Activated CD4-positive, alpha-beta memory T cell treated with anti-CD3 and anti-CD28 coated beads for 36 hours (primary cell): ENCODE results near the gene PCDHAC2. TPM values are rescaled to one million over a fixed set of nuclear protein-coding genes. Genes with fewer than 3 reads are reported as not detected.

ENCODE experiments used
- CTCF ChIA-PET: fragments of 350-600 bp; sonication (Branson Sonifier 250); formaldehyde crosslinking; loops from one replicate; lab custom pipeline; 2021; ENCODE audit warnings: antibody characterized with exemption, inconsistent platforms; lab: Charles Lee
- POLR2A ChIA-PET: fragments of 350-600 bp; sonication (Branson Sonifier 250); formaldehyde crosslinking; loops from one replicate; lab custom pipeline; 2021; ENCODE audit warnings: antibody characterized with exemption; lab: Charles Lee
- DNase-seq: peaks from one replicate; pipeline ENCODE4 v3.0.0-alpha.2; 2020
- H3K27ac Mint-ChIP-seq: one replicate; pipeline ENCODE4 v1.8.0; 2021; ENCODE audit warnings: mixed read lengths
- H3K27me3 Mint-ChIP-seq: one replicate; pipeline ENCODE4 v1.8.0; 2021; ENCODE audit warnings: mixed read lengths
- H3K36me3 Mint-ChIP-seq: one replicate; pipeline ENCODE4 v1.8.0; 2021; ENCODE audit warnings: mixed read lengths
- H3K4me1 Mint-ChIP-seq: one replicate; pipeline ENCODE4 v1.8.0; 2021; ENCODE audit warnings: low read depth, mixed read lengths
- H3K4me3 Mint-ChIP-seq: one replicate; pipeline ENCODE4 v1.8.0; 2021; ENCODE audit warnings: mild to moderate bottlenecking, mixed read lengths
- H3K9me3 Mint-ChIP-seq: one replicate; pipeline ENCODE4 v1.8.0; 2021; ENCODE audit warnings: mixed read lengths
- intact Hi-C: fragments of 100-400 bp; cut with micrococcal nuclease; formaldehyde crosslinking; loops from one replicate; pipeline ENCODE4 v1.15.1; 2023
- total RNA-seq, 2 experiments: library from RNA; stranded (reverse); gene quantifications; one replicate each; pipeline ENCODE4 v1.2.3, GENCODE V29; 2021

PCDHAC2 gene
- not detected for total RNA-seq

DNA sequence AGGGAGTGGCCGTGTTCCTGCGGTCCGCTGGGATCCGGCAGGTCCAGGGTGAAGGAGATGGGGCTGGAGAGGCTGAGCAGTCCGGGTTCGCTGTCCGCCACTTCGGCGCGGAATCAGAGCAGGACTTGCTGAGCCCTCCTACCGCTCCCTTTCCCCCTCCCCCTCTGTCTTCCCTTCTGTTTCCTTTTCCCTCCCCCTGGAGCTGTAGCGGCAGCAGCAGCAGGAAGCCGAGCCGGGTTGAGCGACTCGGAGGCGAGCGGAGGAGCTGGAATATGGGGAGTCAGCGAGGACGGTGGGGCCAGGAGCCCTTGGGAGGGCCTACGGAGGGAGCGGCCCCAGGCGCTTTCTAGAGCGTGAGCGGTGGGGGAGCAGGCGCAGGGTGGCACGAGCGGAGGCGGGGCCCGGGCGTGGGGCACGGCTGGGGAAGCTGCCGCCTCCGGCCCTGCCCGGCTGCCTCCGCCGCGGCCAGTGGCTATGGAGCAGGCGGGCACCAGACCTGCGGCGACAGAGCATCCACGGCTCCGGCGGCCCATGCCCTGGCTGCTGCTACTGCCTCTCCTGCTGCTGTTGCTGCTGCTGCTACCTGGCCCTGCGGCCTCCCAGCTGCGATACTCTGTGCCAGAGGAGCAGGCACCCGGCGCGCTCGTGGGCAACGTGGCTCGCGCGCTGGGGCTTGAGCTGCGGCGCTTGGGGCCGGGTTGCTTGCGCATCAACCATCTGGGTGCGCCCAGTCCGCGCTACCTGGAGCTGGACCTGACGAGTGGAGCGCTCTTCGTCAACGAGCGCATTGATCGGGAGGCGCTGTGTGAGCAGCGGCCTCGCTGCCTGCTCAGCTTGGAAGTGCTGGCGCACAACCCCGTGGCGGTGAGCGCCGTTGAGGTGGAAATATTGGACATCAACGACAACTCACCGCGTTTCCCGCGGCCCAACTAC, at the start of gene PCDHAC2:
TSS of gene PCDHAC2 (plus strand) at position 184 of the 933 bp plus-strand sequence. CDS start at position 475, 291 bp downstream.
- intact Hi-C loops, result no loop called here
- ChIA-PET POLR2A (no interaction called here), CTCF (interaction anchor here (0.6 kb wide), 1 partner anchor 125 kb away, joined by 3 read pairs; the partner anchor contains the start of gene PCDHA8)
- Mint-ChIP-seq H3K27me3 (peaks cover 29% of the 10 kb centered on the region), H3K4me3 (no peak within 1 kb of the TSS), H3K27ac (no peak within 1 kb of the TSS), H3K36me3 (no peaks in the 10 kb centered on the region), H3K4me1 (no peaks in the 10 kb centered on the region), H3K9me3 (no peaks in the 10 kb centered on the region)
- no peak for DNase-seq

- intact Hi-C loops, result no loop called here
- POLR2A ChIA-PET, result no interaction called here
These were observed 42.7 kb upstream of the PCDHAC2 start for GRCh38 chr5:140923601-140924000.

DNA sequence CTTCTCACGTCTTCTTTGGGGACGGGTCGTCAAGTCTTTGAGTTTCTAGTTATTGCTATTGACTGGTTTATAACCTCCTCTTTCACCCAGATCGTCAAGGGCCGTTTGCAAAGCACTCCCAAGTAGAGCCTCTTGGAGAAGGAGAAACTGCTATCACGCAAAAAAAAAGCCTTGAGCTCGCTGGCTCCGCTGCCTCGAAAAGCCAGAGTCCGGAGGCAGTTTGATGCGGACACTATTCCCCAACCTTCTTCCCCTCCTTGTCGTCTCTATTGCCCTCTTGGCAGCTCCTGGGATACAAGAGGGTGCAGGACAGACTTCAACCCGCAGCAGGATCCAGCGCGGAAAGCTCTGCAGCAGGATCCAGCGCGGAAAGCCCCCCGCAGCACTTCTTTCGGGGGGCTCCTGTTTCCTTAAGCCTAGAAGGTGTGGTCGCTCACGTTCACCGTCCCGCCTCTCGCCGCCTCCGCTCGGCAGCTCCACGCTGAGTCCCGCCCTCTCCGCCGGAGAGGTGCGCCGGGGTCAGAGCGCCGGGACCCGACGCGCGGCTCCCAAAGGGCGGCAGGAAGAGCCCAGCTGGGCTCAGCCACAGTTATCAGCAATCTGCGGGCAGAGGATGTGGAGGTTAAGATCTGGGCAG, 40.4 kb upstream of the PCDHAC2 start, which contains the start of gene PCDHAC1:
TSS of gene PCDHAC1 (plus strand) at position 494 of the 637 bp plus-strand sequence. CDS start 594 bp downstream, outside the sequence.
- intact Hi-C loops, result loop anchor here (5.0 kb wide), 1 partner anchor 116 kb away; no protein-coding TSS in a partner anchor
- Mint-ChIP-seq H3K36me3 (no peaks in the 10 kb centered on the region), H3K4me1 (peaks cover 6% of the 10 kb centered on the region), H3K27ac (no peak within 1 kb of the TSS), H3K4me3 (no peak within 1 kb of the TSS), H3K27me3 (peaks cover 48% of the 10 kb centered on the region), H3K9me3 (no peaks in the 10 kb centered on the region)
- CTCF ChIA-PET, result interaction anchor here (1.3 kb wide), 1 partner anchor 116 kb away, joined by 4 read pairs; no protein-coding TSS in a partner anchor
- DNase-seq, result no peak
- POLR2A ChIA-PET, result no interaction called here

More at GRCh38 chr5:140923601-140924000, 42.7 kb upstream of the PCDHAC2 start:
- Mint-ChIP-seq H3K27ac (no peak overlapping the region), H3K36me3 (no peaks in the 10 kb centered on the region), H3K4me3 (no peak overlapping the region), H3K9me3 (no peaks in the 10 kb centered on the region), H3K27me3 (peaks cover 40% of the 10 kb centered on the region), H3K4me1 (peaks cover 6% of the 10 kb centered on the region)
- no peak for DNase-seq
- CTCF ChIA-PET, result no interaction called here

DNA sequence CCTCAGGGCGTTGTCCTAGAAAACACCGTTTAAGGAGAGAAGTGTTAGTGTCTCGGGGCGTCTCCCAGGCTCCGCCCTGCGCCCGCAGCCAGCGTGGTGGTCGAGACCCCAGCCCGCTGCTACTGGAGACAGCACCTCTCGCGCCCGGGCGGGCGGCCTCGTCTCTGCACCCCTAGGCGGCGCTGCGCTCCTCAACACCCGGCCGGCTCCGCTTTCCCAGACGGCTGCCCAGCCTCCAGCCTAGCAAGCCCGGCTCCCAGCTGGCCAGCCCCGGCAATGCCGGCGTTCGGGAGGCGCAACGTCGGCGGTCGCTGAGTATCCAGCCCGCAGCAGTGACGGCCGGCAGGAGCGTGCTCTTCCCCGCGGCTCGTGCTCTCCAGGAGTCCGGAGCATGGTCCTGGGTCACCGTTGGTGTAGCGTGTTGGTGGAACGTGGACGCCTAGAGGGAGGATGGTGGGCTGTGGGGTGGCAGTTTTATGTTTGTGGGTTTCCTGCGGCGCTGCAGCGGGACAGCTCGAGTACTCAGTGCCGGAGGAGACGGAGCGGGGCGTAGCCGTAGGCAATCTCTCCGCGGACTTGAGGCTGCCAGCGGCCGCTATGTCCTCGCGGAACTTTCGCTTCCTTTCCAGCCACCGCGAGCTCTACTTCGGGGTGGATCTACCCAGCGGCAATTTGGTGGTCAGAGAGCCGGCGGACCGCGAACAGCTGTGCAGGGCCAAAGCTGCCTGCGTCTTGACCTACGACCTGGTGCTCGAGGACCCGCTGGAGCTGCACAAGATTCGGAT, 39.6 kb upstream of the PCDHAC2 start:
- CTCF ChIA-PET, result interaction anchor here (0.7 to 1.3 kb wide), 4 partner anchors 11 to 116 kb away, joined by 3 to 4 read pairs (median 3); partner anchors contain the start of gene PCDHA8
- peak; percentile 55 for DNase-seq
- no peak overlapping the region for H3K27ac Mint-ChIP-seq

DNA sequence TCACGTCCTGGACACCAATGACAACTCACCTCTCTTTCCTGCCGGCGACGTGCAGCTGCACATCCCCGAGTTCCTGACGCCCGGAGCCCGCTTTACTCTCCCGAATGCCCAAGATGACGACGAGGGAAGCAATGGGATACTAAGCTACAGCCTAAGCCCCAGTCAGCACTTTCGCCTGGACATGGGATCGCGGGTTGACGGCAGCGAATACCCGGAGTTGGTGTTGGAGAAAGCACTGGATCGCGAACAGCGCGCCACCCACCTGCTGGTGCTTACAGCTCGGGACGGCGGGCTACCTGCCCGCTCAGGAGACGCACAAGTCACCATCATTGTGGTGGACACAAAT, 39.1 kb upstream of the PCDHAC2 start:
- H3K27ac Mint-ChIP-seq, result no peak overlapping the region
- H3K4me3 Mint-ChIP-seq, result no peak overlapping the region
- H3K27me3 Mint-ChIP-seq, result peaks cover 46% of the 10 kb centered on the region
- intact Hi-C loops, result loop anchor here (5.0 kb wide), 1 partner anchor 115 kb away; no protein-coding TSS in a partner anchor
- no peak for DNase-seq
- POLR2A ChIA-PET, result no interaction called here
- H3K36me3 Mint-ChIP-seq, result no peaks in the 10 kb centered on the region
- CTCF ChIA-PET, result interaction anchor here (0.7 to 1.2 kb wide), 2 partner anchors 33 to 86 kb away, joined by 3 read pairs; partner anchors contain the start of gene PCDHA8
- H3K4me1 Mint-ChIP-seq, result peaks cover 6% of the 10 kb centered on the region
- no peaks in the 10 kb centered on the region for H3K9me3 Mint-ChIP-seq

More for the DNA sequence above, 39.6 kb upstream of the PCDHAC2 start:
- intact Hi-C loops, result loop anchor here (5.0 kb wide), 1 partner anchor 116 kb away; no protein-coding TSS in a partner anchor
- Mint-ChIP-seq H3K36me3 (no peaks in the 10 kb centered on the region), H3K4me3 (no peak overlapping the region), H3K9me3 (no peaks in the 10 kb centered on the region), H3K27me3 (peaks cover 46% of the 10 kb centered on the region), H3K4me1 (peaks cover 6% of the 10 kb centered on the region)
- POLR2A ChIA-PET, result no interaction called here

DNA sequence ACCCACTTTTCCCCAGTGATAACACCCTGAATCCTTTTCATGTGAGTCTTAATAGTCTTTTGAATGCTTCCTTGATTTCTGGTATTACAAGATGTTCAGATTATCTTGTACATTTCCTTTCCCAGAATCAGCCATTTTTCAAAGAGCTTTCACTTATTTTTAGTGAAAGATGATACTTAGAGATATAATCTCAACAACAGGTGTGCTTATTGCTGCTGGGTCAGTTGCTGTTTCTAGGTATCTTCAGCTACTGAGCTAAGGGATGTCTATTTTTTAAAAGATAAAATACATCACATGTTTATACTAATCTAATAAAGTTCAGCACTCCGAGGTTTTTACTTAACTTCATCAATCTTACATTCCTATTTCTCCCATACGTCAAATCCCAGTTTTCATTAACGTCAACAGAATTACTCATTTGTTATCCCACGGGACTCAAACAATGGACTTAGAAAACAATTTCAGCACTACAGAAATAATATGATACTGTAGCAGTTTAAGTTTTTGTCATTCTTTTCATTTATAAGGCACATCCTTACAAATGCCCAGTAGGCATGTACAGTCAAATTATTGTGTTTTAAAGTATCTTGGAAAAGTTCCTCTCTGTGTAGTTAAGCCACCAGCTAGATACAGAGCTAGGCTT, 31.2 kb upstream of the PCDHAC2 start:
- H3K27me3 Mint-ChIP-seq, result no peaks in the 10 kb centered on the region
- no peak overlapping the region for H3K4me3 Mint-ChIP-seq
- no peaks in the 10 kb centered on the region for H3K36me3 Mint-ChIP-seq
- ChIA-PET POLR2A (no interaction called here), CTCF (no interaction called here)
- H3K27ac Mint-ChIP-seq, result no peak overlapping the region
- no peaks in the 10 kb centered on the region for H3K4me1 Mint-ChIP-seq
- H3K9me3 Mint-ChIP-seq, result no peaks in the 10 kb centered on the region
- intact Hi-C loops, result no loop called here
- DNase-seq, result no peak

- H3K9me3 Mint-ChIP-seq, result peaks cover 18% of the 10 kb centered on the region
- intact Hi-C loops, result no loop called here
- no peak overlapping the region for H3K4me3 Mint-ChIP-seq
- CTCF ChIA-PET, result no interaction called here
- DNase-seq, result no peak
- no peaks in the 10 kb centered on the region for H3K4me1 Mint-ChIP-seq
- H3K27ac Mint-ChIP-seq, result no peak overlapping the region
- peaks cover 1% of the 10 kb centered on the region for H3K27me3 Mint-ChIP-seq
- POLR2A ChIA-PET, result no interaction called here
- no peaks in the 10 kb centered on the region for H3K36me3 Mint-ChIP-seq
These were observed 19.7 kb upstream of the PCDHAC2 start for GRCh38 chr5:140946578-140946977.

DNA sequence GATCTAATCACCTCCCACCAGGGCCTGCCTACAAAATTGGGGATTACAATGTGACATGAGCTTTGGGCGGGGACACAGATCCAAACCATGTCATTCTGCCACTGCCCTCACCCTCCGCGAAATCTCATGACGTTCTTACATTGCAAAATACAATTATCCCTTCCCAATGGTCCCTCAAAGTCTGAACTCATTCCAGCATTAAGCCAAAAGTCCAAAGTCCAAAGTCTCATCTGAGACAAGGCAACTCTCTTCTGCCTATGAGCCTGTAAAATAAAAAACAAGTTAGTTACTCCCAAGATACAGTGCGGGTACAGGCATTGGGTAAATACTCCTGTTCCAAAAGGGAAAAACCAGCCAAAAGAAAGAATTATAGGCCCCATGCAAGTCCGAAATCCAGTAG, 14.6 kb upstream of the PCDHAC2 start:
- Mint-ChIP-seq H3K9me3 (no peaks in the 10 kb centered on the region), H3K27ac (no peak overlapping the region), H3K4me3 (no peak overlapping the region), H3K36me3 (no peaks in the 10 kb centered on the region), H3K27me3 (peaks cover 5% of the 10 kb centered on the region), H3K4me1 (no peaks in the 10 kb centered on the region)
- intact Hi-C loops, result no loop called here
- POLR2A ChIA-PET, result no interaction called here
- DNase-seq, result no peak
- CTCF ChIA-PET, result no interaction called here

GRCh38 chr5:140953234-140953633, 13.0 kb upstream of the PCDHAC2 start:
- ChIA-PET CTCF (no interaction called here), POLR2A (no interaction called here)
- H3K4me1 Mint-ChIP-seq, result no peaks in the 10 kb centered on the region
- H3K4me3 Mint-ChIP-seq, result no peak overlapping the region
- no peak overlapping the region for H3K27ac Mint-ChIP-seq
- intact Hi-C loops, result no loop called here
- DNase-seq, result no peak
- H3K27me3 Mint-ChIP-seq, result peaks cover 5% of the 10 kb centered on the region
- H3K9me3 Mint-ChIP-seq, result no peaks in the 10 kb centered on the region
- no peaks in the 10 kb centered on the region for H3K36me3 Mint-ChIP-seq

GRCh38 chr5:140962190-140962589, 4.1 kb upstream of the PCDHAC2 start:
- POLR2A ChIA-PET, result no interaction called here
- H3K4me3 Mint-ChIP-seq, result no peak overlapping the region
- DNase-seq, result no peak
- H3K36me3 Mint-ChIP-seq, result no peaks in the 10 kb centered on the region
- CTCF ChIA-PET, result no interaction called here
- H3K9me3 Mint-ChIP-seq, result no peaks in the 10 kb centered on the region
- H3K27ac Mint-ChIP-seq, result no peak overlapping the region
- H3K4me1 Mint-ChIP-seq, result no peaks in the 10 kb centered on the region
- intact Hi-C loops, result no loop called here
- peaks cover 23% of the 10 kb centered on the region for H3K27me3 Mint-ChIP-seq

DNA sequence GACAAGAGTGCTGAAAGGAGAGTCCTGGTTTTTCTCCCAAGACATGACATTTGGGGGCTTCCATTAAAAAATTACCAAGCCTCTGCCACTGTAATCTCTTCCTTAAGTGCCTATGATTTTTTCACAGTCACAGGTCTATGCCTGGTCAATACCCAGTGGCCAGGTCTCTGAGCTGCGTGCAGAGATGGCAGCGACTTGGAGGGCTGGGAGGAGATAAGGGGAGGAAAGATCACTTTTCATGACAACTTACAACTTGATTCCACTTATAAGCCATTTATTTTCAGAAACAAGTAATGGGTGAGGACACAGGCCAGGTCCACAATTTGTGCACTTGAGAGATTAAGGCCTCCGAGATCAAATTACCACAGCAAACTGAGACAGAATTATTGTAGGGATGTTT, 1.9 kb upstream of the PCDHAC2 start:
- H3K27me3 Mint-ChIP-seq, result peaks cover 32% of the 10 kb centered on the region
- CTCF ChIA-PET, result no interaction called here
- POLR2A ChIA-PET, result no interaction called here
- H3K9me3 Mint-ChIP-seq, result no peaks in the 10 kb centered on the region
- no peak for DNase-seq
- no peak overlapping the region for H3K4me3 Mint-ChIP-seq
- H3K4me1 Mint-ChIP-seq, result no peaks in the 10 kb centered on the region
- H3K36me3 Mint-ChIP-seq, result no peaks in the 10 kb centered on the region
- intact Hi-C loops, result no loop called here
- no peak overlapping the region for H3K27ac Mint-ChIP-seq
